HEK293 (cell line): ENCODE measurements around the gene CCDC3.

ENCODE experiments used
- CTCF ChIA-PET: fragments of 350-600 bp; formaldehyde crosslinking; extraction: SDS; loops from one replicate; lab custom pipeline; 2021; ENCODE audit warnings: antibody characterized with exemption; lab: Yijun Ruan, JAX
- POLR2A ChIA-PET: fragments of 300-600 bp; formaldehyde crosslinking; extraction: SDS; loops from one replicate; lab custom pipeline; 2020; ENCODE audit warnings: antibody characterized with exemption, inconsistent platforms; lab: Yijun Ruan, JAX
- H3K27ac ChIP-seq: fragments of 200-500 bp; sonication (Bioruptor generic); 2 replicates; pipeline ENCODE4 v1.5.1; 2014; ENCODE audit warnings: low read depth, low read length, control low read depth, inconsistent platforms; ENCODE audit errors: extremely low read depth
- H3K36me3 ChIP-seq, 2 experiments: fragments of 200-500 bp in 1 of 2; sonication (Bioruptor generic) in 1 of 2; 1 replicate in 1 of 2; 2 replicates in 1 of 2; pipeline ENCODE4 v1.5.1; 2014 to 2017; ENCODE audit warnings: inconsistent platforms in 2 of 2, low read length in 2 of 2; ENCODE audit not compliant: control insufficient read depth in 2 of 2, insufficient read depth in 1 of 2
- H3K4me1 ChIP-seq: fragments of 200-500 bp; sonication (Bioruptor generic); 2 replicates; pipeline ENCODE4 v1.5.1; 2014; ENCODE audit warnings: mild to moderate bottlenecking, low read length, inconsistent platforms; ENCODE audit not compliant: control insufficient read depth, insufficient read depth
- H3K4me3 ChIP-seq: 2 replicates; pipeline ENCODE4 v1.5.1; 2011; ENCODE audit warnings: low read depth, mild to moderate bottlenecking, control low read depth, low read length, moderate library complexity
- H3K9me3 ChIP-seq: fragments of 200-500 bp; sonication (Bioruptor generic); 2 replicates; pipeline ENCODE4 v1.5.1; 2014; ENCODE audit warnings: low read depth, low read length, inconsistent platforms; ENCODE audit not compliant: control insufficient read depth, insufficient read depth
- BCL6B ChIP-seq: fragments of 450-650 bp; formaldehyde crosslinking; IDR thresholded peaks from 2 replicates; pipeline ENCODE4 v1.5.1; 2017; ENCODE audit warnings: missing biosample characterization, missing genetic modification characterization
- PRDM1 ChIP-seq: fragments of 450-650 bp; formaldehyde crosslinking; IDR thresholded peaks from 2 replicates; pipeline ENCODE4; 2016; ENCODE audit warnings: missing biosample characterization, missing genetic modification characterization
- REPIN1 ChIP-seq: fragments of 450-650 bp; formaldehyde crosslinking; IDR thresholded peaks from 2 replicates; pipeline ENCODE4 v1.5.1; 2017; ENCODE audit warnings: missing biosample characterization, missing genetic modification characterization, low read depth
- SCRT1 ChIP-seq: fragments of 450-650 bp; formaldehyde crosslinking; IDR thresholded peaks from 2 replicates; pipeline ENCODE4 v1.5.1; 2016; ENCODE audit warnings: missing biosample characterization, missing genetic modification characterization, borderline replicate concordance
- YY2 ChIP-seq: fragments of 450-650 bp; formaldehyde crosslinking; IDR thresholded peaks from 2 replicates; pipeline ENCODE4 v1.5.1; 2016; ENCODE audit warnings: missing biosample characterization, missing genetic modification characterization
- ZNF114 ChIP-seq: fragments of 450-650 bp; formaldehyde crosslinking; IDR thresholded peaks from 2 replicates; pipeline ENCODE4 v1.5.0; 2017; ENCODE audit warnings: missing biosample characterization, missing genetic modification characterization
- ZNF138 ChIP-seq: fragments of 450-650 bp; formaldehyde crosslinking; IDR thresholded peaks from 2 replicates; pipeline ENCODE4 v1.5.1; 2016; ENCODE audit warnings: missing biosample characterization, missing genetic modification characterization, borderline replicate concordance
- ZNF18 ChIP-seq: fragments of 450-650 bp; formaldehyde crosslinking; IDR thresholded peaks from 2 replicates; pipeline ENCODE4 v1.5.1; 2016; ENCODE audit warnings: missing biosample characterization, missing genetic modification characterization
- ZNF335 ChIP-seq: fragments of 450-650 bp; formaldehyde crosslinking; conservative IDR thresholded peaks from 2 replicates; pipeline ENCODE4 v1.5.1; 2016; ENCODE audit warnings: missing biosample characterization, missing genetic modification characterization
- ZNF488 ChIP-seq: fragments of 450-650 bp; formaldehyde crosslinking; IDR thresholded peaks from 2 replicates; pipeline ENCODE4 v1.5.1; 2016; ENCODE audit warnings: missing biosample characterization, missing genetic modification characterization
- ZNF518A ChIP-seq: fragments of 450-650 bp; formaldehyde crosslinking; conservative IDR thresholded peaks from 2 replicates; pipeline ENCODE4 v1.5.1; 2016; ENCODE audit warnings: low read depth, missing biosample characterization, missing genetic modification characterization
- ZNF777 ChIP-seq: fragments of 450-650 bp; formaldehyde crosslinking; IDR thresholded peaks from 2 replicates; pipeline ENCODE4 v1.5.1; 2017; ENCODE audit warnings: missing biosample characterization, missing genetic modification characterization, borderline replicate concordance
- TF ChIP-seq, protein P1 (sequence below): fragments of 450-650 bp; formaldehyde crosslinking; IDR thresholded peaks from 2 replicates; pipeline ENCODE4 v1.5.1; 2016; ENCODE audit warnings: missing biosample characterization, missing genetic modification characterization
- TF ChIP-seq, protein P2 (sequence below): fragments of 450-650 bp; formaldehyde crosslinking; IDR thresholded peaks from 2 replicates; pipeline ENCODE4 v1.5.1; 2017; ENCODE audit warnings: missing biosample characterization, missing genetic modification characterization

Gene CCDC3

GRCh38 chr10:12941966-12942365, 59.5 kb downstream of the CCDC3 start:
- Histone ChIP-seq H3K4me3 (no peak overlapping the region), H3K27ac (no peak overlapping the region), H3K4me1 (no peaks in the 10 kb centered on the region), H3K36me3 (no peaks in the 10 kb centered on the region), H3K9me3 (no peaks in the 10 kb centered on the region)
- POLR2A ChIA-PET: no interaction called here
- no peak for TF ChIP-seq BCL6B (tag by site-specific recombination)
- TF ChIP-seq ZNF114 (tag by site-specific recombination): no peak
- no peak for TF ChIP-seq ZNF335 (tag by site-specific recombination)
- no peak for TF ChIP-seq REPIN1 (tag by site-specific recombination)
- TF ChIP-seq ZNF518A (tag by site-specific recombination): no peak
- TF ChIP-seq YY2 (tag by site-specific recombination): no peak
- TF ChIP-seq ZNF18 (tag by site-specific recombination): no peak
- no peak for TF ChIP-seq SCRT1 (tag by site-specific recombination)
- TF ChIP-seq ZNF488 (tag by site-specific recombination): no peak
- TF ChIP-seq ZNF138 (tag by site-specific recombination): no peak
- no peak for TF ChIP-seq PRDM1 (tag by site-specific recombination)
- TF ChIP-seq, protein P1, sequence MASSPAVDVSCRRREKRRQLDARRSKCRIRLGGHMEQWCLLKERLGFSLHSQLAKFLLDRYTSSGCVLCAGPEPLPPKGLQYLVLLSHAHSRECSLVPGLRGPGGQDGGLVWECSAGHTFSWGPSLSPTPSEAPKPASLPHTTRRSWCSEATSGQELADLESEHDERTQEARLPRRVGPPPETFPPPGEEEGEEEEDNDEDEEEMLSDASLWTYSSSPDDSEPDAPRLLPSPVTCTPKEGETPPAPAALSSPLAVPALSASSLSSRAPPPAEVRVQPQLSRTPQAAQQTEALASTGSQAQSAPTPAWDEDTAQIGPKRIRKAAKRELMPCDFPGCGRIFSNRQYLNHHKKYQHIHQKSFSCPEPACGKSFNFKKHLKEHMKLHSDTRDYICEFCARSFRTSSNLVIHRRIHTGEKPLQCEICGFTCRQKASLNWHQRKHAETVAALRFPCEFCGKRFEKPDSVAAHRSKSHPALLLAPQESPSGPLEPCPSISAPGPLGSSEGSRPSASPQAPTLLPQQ (tag by site-specific recombination): no peak
- no peak for TF ChIP-seq ZNF777 (tag by site-specific recombination)
- TF ChIP-seq, protein P2, sequence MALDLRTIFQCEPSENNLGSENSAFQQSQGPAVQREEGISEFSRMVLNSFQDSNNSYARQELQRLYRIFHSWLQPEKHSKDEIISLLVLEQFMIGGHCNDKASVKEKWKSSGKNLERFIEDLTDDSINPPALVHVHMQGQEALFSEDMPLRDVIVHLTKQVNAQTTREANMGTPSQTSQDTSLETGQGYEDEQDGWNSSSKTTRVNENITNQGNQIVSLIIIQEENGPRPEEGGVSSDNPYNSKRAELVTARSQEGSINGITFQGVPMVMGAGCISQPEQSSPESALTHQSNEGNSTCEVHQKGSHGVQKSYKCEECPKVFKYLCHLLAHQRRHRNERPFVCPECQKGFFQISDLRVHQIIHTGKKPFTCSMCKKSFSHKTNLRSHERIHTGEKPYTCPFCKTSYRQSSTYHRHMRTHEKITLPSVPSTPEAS: no peak
- TF ChIP-seq, all 188 proteins: peak for 0
- CTCF ChIA-PET: interaction anchor here (0.9 kb wide), 1 partner anchor 40 kb away, joined by 4 read pairs; no protein-coding TSS in a partner anchor
